Renal cortex interstitium (tissue), 11 donors: Measurements from ENCODE around the gene BTG3. TPM values are rescaled to one million over a fixed set of nuclear protein-coding genes. Genes with fewer than 3 reads are reported as not detected.
A peak's percentile ranks its signal among the peaks of the same experiment; 100 is the strongest.

Source experiments
- DNase-seq, 11 donors: peaks; one replicate each; pipeline ENCODE4 v3.0.0-alpha.2; 2013; ENCODE audit warnings: low read depth in 9 of 11, low spot score in 4 of 11; ENCODE audit errors: extremely low read depth in 1 of 11
- polyA plus RNA-seq, 3 donors: library from polyadenylated mRNA; unstranded; fragments of 120-200 nt; gene quantifications; one replicate each; pipeline ENCODE4 v1.2.1, GENCODE V29; 2013; ENCODE audit not compliant: insufficient read length in 3 of 3

BTG3 gene
- polyA plus RNA-seq, 3 donors = 39.1 to 44.0 (median 40.1) TPM

- DNase-seq = peak; percentile 74 to 89 (median 83)
These were observed 1.2 kb downstream of the BTG3 start for GRCh38 chr21:17611414-17612022.

- peak in 5 of 11 donors; percentile 0 to 3 (median 3) for DNase-seq
These were observed 1.8 kb downstream of the BTG3 start for GRCh38 chr21:17610911-17611310.

- no peak for DNase-seq
These were observed 3.0 kb downstream of the BTG3 start for GRCh38 chr21:17609681-17610080.

GRCh38 chr21:17607684-17608083 is 5.0 kb downstream of the BTG3 start:
- DNase-seq = no peak

- no peak for DNase-seq
These were observed 9.8 kb downstream of the BTG3 start for GRCh38 chr21:17602874-17603273.

- no peak for DNase-seq
These were observed 14.3 kb downstream of the BTG3 start for GRCh38 chr21:17598437-17598836.

- no peak for DNase-seq
These were observed 15.0 kb downstream of the BTG3 start for GRCh38 chr21:17597680-17598079.

- DNase-seq = no peak
These were observed 22.3 kb downstream of the BTG3 start for GRCh38 chr21:17590430-17590829.

GRCh38 chr21:17585875-17586450 is 26.7 kb downstream of the BTG3 start:
- DNase-seq = peak in 7 of 11 donors; percentile 15 to 52 (median 26)

GRCh38 chr21:17583898-17584297 is 28.8 kb downstream of the BTG3 start:
- no peak for DNase-seq

GRCh38 chr21:17580319-17580718 is 32.4 kb downstream of the BTG3 start:
- DNase-seq = no peak

GRCh38 chr21:17578876-17579275 is 33.8 kb downstream of the BTG3 start:
- no peak for DNase-seq

GRCh38 chr21:17578162-17578561 is 34.5 kb downstream of the BTG3 start:
- DNase-seq = no peak

- no peak for DNase-seq
These were observed 35.0 kb downstream of the BTG3 start for GRCh38 chr21:17577701-17578100.

- DNase-seq = no peak
These were observed 36.4 kb downstream of the BTG3 start for GRCh38 chr21:17576080-17576835.

- DNase-seq = no peak
These were observed 37.6 kb downstream of the BTG3 start for GRCh38 chr21:17575076-17575475.

- peak in 1 of 11 donors; percentile 5 for DNase-seq
These were observed 40.3 kb downstream of the BTG3 start for GRCh38 chr21:17572431-17572830.

GRCh38 chr21:17570786-17571185 is 41.9 kb downstream of the BTG3 start:
- no peak for DNase-seq

GRCh38 chr21:17560377-17561025 is 52.2 kb downstream of the BTG3 start:
- DNase-seq = no peak
